DOHH2 (cell line): ENCODE measurements around the gene FLVCR1.

ENCODE experiments used
- EZH2phosphoT487 ChIP-seq: fragments of 200-600 bp; sonication (generic); IDR thresholded peaks from 2 replicates; pipeline ENCODE4 v1.6.1; 2017; ENCODE audit warnings: borderline replicate concordance, mild to moderate bottlenecking, antibody characterized with exemption, low read length, moderate library complexity, mixed read lengths
- TF ChIP-seq, protein P1 (sequence below): fragments of 200-600 bp; sonication (generic); IDR thresholded peaks from one replicate; pipeline ENCODE4 v1.5.1; 2014; ENCODE audit warnings: antibody characterized with exemption, mild to moderate bottlenecking, low read depth, low read length; ENCODE audit not compliant: poor library complexity, severe bottlenecking

DNA sequence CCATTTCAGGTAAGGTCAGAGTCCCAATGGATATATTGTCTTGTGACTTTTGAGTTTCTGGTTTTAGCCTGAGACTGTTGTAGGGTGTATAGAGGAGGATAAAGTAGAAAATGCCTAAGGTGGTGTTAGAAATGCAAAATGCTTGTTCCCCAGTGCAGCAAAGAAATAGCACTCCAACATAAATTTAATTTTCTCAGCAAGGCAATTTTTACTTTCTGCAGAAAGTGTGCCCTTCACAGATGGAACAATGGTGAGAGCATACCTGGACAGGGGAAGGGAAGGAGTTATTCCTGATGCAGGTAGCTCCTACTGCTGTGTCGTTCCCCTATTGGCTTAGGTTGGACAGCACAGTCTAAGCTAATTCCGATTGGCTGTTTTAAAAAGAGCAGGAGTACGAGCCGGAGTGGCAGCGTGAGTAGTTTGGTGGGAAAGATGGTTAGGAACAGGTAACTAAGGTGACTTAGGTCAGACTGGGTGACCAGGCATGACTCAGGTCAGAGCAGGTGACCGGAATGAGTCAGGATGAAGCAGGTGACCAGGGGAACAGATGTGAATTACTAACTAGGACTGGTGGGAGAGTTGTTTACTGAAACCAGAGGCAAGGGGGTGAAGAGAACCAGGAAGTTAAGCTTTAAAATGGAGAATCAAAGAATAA lies 32.1 kb upstream of the FLVCR1 start:
- TF ChIP-seq, protein P1, sequence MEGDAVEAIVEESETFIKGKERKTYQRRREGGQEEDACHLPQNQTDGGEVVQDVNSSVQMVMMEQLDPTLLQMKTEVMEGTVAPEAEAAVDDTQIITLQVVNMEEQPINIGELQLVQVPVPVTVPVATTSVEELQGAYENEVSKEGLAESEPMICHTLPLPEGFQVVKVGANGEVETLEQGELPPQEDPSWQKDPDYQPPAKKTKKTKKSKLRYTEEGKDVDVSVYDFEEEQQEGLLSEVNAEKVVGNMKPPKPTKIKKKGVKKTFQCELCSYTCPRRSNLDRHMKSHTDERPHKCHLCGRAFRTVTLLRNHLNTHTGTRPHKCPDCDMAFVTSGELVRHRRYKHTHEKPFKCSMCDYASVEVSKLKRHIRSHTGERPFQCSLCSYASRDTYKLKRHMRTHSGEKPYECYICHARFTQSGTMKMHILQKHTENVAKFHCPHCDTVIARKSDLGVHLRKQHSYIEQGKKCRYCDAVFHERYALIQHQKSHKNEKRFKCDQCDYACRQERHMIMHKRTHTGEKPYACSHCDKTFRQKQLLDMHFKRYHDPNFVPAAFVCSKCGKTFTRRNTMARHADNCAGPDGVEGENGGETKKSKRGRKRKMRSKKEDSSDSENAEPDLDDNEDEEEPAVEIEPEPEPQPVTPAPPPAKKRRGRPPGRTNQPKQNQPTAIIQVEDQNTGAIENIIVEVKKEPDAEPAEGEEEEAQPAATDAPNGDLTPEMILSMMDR = no peak
- no peak for TF ChIP-seq EZH2phosphoT487
